WTC11 (cell line): Measurements from ENCODE around the gene CDCA5. TPM values are rescaled to one million over a fixed set of nuclear protein-coding genes. Genes with fewer than 3 reads are reported as not detected.

Experiments used
- ATAC-seq: fragments of 200-7000 bp; cut with Tn5 transposase; 2 replicates; pipeline ENCODE4 v1.10.0; 2021; ENCODE audit warnings: mild to moderate bottlenecking, moderate library complexity
- CTCF ChIA-PET: fragments of 300-600 bp; sonication (Branson Sonifier 250); formaldehyde crosslinking; loops from one replicate; lab custom pipeline; 2021; ENCODE audit warnings: antibody characterized with exemption; lab: Charles Lee
- POLR2A ChIA-PET: fragments of 350-600 bp; sonication (Branson Sonifier 250); formaldehyde crosslinking; loops from one replicate; lab custom pipeline; 2021; ENCODE audit warnings: antibody characterized with exemption; lab: Charles Lee
- DNase-seq: peaks from one replicate; pipeline ENCODE4 v3.0.0; 2021; ENCODE audit warnings: low spot score
- H3K27ac Mint-ChIP-seq: 2 replicates; pipeline ENCODE4 v1.8.0; 2021; ENCODE audit warnings: mixed read lengths
- H3K27me3 Mint-ChIP-seq: 2 replicates; pipeline ENCODE4 v1.8.0; 2021; ENCODE audit warnings: low read depth, mild to moderate bottlenecking, moderate library complexity, mixed read lengths
- H3K36me3 Mint-ChIP-seq: 2 replicates; pipeline ENCODE4 v1.8.0; 2021; ENCODE audit warnings: mixed read lengths
- H3K4me1 Mint-ChIP-seq: 2 replicates; pipeline ENCODE4 v1.8.0; 2022; ENCODE audit warnings: mixed read lengths
- H3K4me3 Mint-ChIP-seq: 2 replicates; pipeline ENCODE4 v1.8.0; 2021; ENCODE audit warnings: mild to moderate bottlenecking, moderate library complexity, mixed read lengths
- H3K9me3 Mint-ChIP-seq: 2 replicates; pipeline ENCODE4 v1.8.0; 2021; ENCODE audit warnings: mixed read lengths
- AFF4 ChIP-seq: sonication (generic); formaldehyde crosslinking; IDR thresholded peaks from 2 replicates; pipeline ENCODE4 v1.8.1; 2023; ENCODE audit warnings: mild to moderate bottlenecking, missing genetic modification reagents, borderline replicate concordance
- CREM ChIP-seq: sonication (generic); formaldehyde crosslinking; IDR thresholded peaks from 2 replicates; pipeline ENCODE4 v1.8.1; 2022; ENCODE audit warnings: mild to moderate bottlenecking, missing genetic modification reagents, moderate library complexity
- GRHL2 ChIP-seq: fragments of 250-450 bp; sonication (Bioruptor Pico); IDR thresholded peaks from 2 replicates; pipeline ENCODE4 v1.8.0; 2022; ENCODE audit warnings: mild to moderate bottlenecking, moderate library complexity; ENCODE audit not compliant: insufficient replicate concordance, severe bottlenecking
- HMGA2 ChIP-seq: fragments of 250-450 bp; sonication (Bioruptor Pico); IDR thresholded peaks from 2 replicates; pipeline ENCODE4 v1.4.0; 2021; ENCODE audit warnings: mild to moderate bottlenecking, moderate library complexity
- IRF2 ChIP-seq: sonication (generic); formaldehyde crosslinking; IDR thresholded peaks from 2 replicates; pipeline ENCODE4 v1.8.0; 2022; ENCODE audit warnings: low read depth, missing genetic modification reagents, borderline replicate concordance
- MXD4 ChIP-seq: fragments of 250-450 bp; sonication (Bioruptor Pico); IDR thresholded peaks from 2 replicates; pipeline ENCODE4 v1.8.0; 2021; ENCODE audit warnings: mild to moderate bottlenecking, moderate library complexity, borderline replicate concordance
- NFYB ChIP-seq: sonication (generic); formaldehyde crosslinking; conservative IDR thresholded peaks from 2 replicates; pipeline ENCODE4 v1.8.0; 2022; ENCODE audit warnings: low read depth, missing genetic modification reagents
- NR2C2 ChIP-seq: sonication (generic); formaldehyde crosslinking; IDR thresholded peaks from 2 replicates; pipeline ENCODE4 v1.8.0; 2022; ENCODE audit warnings: mild to moderate bottlenecking, missing genetic modification reagents
- PRDM15 ChIP-seq: sonication (generic); formaldehyde crosslinking; IDR thresholded peaks from 2 replicates; pipeline ENCODE4 v1.8.0; 2022; ENCODE audit warnings: missing genetic modification reagents
- PREB ChIP-seq: sonication (generic); formaldehyde crosslinking; IDR thresholded peaks from 2 replicates; pipeline ENCODE4 v1.8.1; 2022; ENCODE audit warnings: mild to moderate bottlenecking, missing genetic modification reagents, moderate library complexity, borderline replicate concordance
- USF2 ChIP-seq: sonication (generic); formaldehyde crosslinking; IDR thresholded peaks from 2 replicates; pipeline ENCODE4 v1.8.1; 2023; ENCODE audit warnings: mild to moderate bottlenecking, missing genetic modification reagents, moderate library complexity
- ZNF138 ChIP-seq: sonication (generic); formaldehyde crosslinking; conservative IDR thresholded peaks from 2 replicates; pipeline ENCODE4 v1.8.1; 2022; ENCODE audit warnings: mild to moderate bottlenecking, moderate library complexity, missing genetic modification reagents
- ZNF416 ChIP-seq: fragments of 250-450 bp; sonication (Bioruptor Pico); IDR thresholded peaks from 2 replicates; pipeline ENCODE4 v1.9.0; 2021; ENCODE audit warnings: mild to moderate bottlenecking, inconsistent platforms
- ZNF425 ChIP-seq: fragments of 250-450 bp; sonication (Bioruptor Pico); conservative IDR thresholded peaks from 2 replicates; pipeline ENCODE4 v1.9.0; 2021; ENCODE audit warnings: mild to moderate bottlenecking
- ZSCAN18 ChIP-seq: fragments of 250-450 bp; sonication (Bioruptor Pico); IDR thresholded peaks from 2 replicates; pipeline ENCODE4 v2.1.2; 2022; ENCODE audit warnings: mild to moderate bottlenecking, moderate library complexity
- total RNA-seq: library from RNA; stranded (reverse); gene quantifications from 3 replicates; pipeline ENCODE4 v1.2.3, GENCODE V29; 2021

Gene CDCA5
- total RNA-seq, 1 experiment from 2014 or later: 95.9 TPM

GRCh38 chr11:65047581-65048422 lies 36.0 kb downstream of the CDCA5 start (continued):
- TF ChIP-seq ZNF425 (CRISPR knock-in tag): no peak
- no peak for TF ChIP-seq AFF4 (CRISPR knock-in tag)

- Mint-ChIP-seq H3K4me1 (peaks cover 21% of the 10 kb centered on the region), H3K27ac (no peak overlapping the region), H3K27me3 (no peaks in the 10 kb centered on the region), H3K9me3 (no peaks in the 10 kb centered on the region)
- CTCF ChIA-PET: interaction anchor here (1.1 to 2.7 kb wide), 2 partner anchors 32 to 37 kb away, joined by 3 to 8 read pairs; partner anchors contain the start of gene ARL2
- TF ChIP-seq USF2 (CRISPR knock-in tag) (no peak), NFYB (CRISPR knock-in tag) (no peak), NR2C2 (no peak), ZSCAN18 (CRISPR knock-in tag) (no peak), ZNF416 (CRISPR knock-in tag) (no peak), MXD4 (CRISPR knock-in tag) (no peak), ZNF138 (CRISPR knock-in tag) (no peak)
- TF ChIP-seq, all 79 proteins: peak for 0
- H3K4me3 Mint-ChIP-seq: no peak overlapping the region
- peaks cover 5% of the 10 kb centered on the region for H3K36me3 Mint-ChIP-seq
- DNase-seq (no peak), ATAC-seq (no peak)
- POLR2A ChIA-PET: no interaction called here
Observed at GRCh38 chr11:65045728-65046127, 38.1 kb downstream of the CDCA5 start.

- DNase-seq (no peak), ATAC-seq (no peak)
- Mint-ChIP-seq H3K4me1 (peaks cover 21% of the 10 kb centered on the region), H3K4me3 (no peak overlapping the region), H3K9me3 (no peaks in the 10 kb centered on the region), H3K36me3 (peaks cover 5% of the 10 kb centered on the region), H3K27ac (no peak overlapping the region), H3K27me3 (no peaks in the 10 kb centered on the region)
- POLR2A ChIA-PET: interaction anchor here (0.6 kb wide), 1 partner anchor 14 kb away, joined by 3 read pairs; no protein-coding TSS in a partner anchor
- CTCF ChIA-PET: interaction anchor here (1.1 to 2.7 kb wide), 2 partner anchors 31 to 38 kb away, joined by 3 to 8 read pairs; partner anchors contain the start of gene ARL2
- no peak for TF ChIP-seq PRDM15 (CRISPR knock-in tag)
- no peak for TF ChIP-seq HMGA2
- TF ChIP-seq PREB (CRISPR knock-in tag): no peak
- no peak for TF ChIP-seq CREM (CRISPR knock-in tag)
- no peak for TF ChIP-seq IRF2
- TF ChIP-seq ZSCAN18 (CRISPR knock-in tag): no peak
- no peak for TF ChIP-seq GRHL2 (CRISPR knock-in tag)
Observed at GRCh38 chr11:65045061-65045460, 38.8 kb downstream of the CDCA5 start.
